Endothelial cell of umbilical vein (primary cell): ENCODE measurements around the gene TP73. TPM values are rescaled to one million over a fixed set of nuclear protein-coding genes. Genes with fewer than 3 reads are reported as not detected.

ENCODE experiments used
- BruUV-seq: library from RNA; stranded (reverse); fragments of 400-500 nt; replicated peaks from 2 replicates; lab custom pipeline; 2021; lab: Mats Ljungman, UMichigan
- CTCF ChIA-PET: fragments of 300-600, 350-600 bp; sonication (Branson Sonifier 250); formaldehyde crosslinking; loops from one replicate; lab custom pipeline; 2021; ENCODE audit warnings: antibody characterized with exemption, inconsistent platforms; lab: Charles Lee
- POLR2A ChIA-PET: fragments of 300-600, 350-600 bp; sonication (Branson Sonifier 250); formaldehyde crosslinking; loops from one replicate; lab custom pipeline; 2021; ENCODE audit warnings: antibody characterized with exemption, inconsistent platforms; lab: Charles Lee
- DNase-seq: peaks from one replicate; pipeline ENCODE4 v3.0.0-alpha.2; 2011; ENCODE audit warnings: low read depth, low spot score
- FAIRE-seq: peaks from 2 replicates; lab custom pipeline; 2011; peaks lifted over from hg19 to GRCh38; lab: Jason Lieb, UNC
- H2AFZ ChIP-seq: 2 replicates; pipeline ENCODE4 v1.6.0; 2012; ENCODE audit warnings: low read depth, low read length, control low read depth, inconsistent platforms
- H3K27ac ChIP-seq: 2 replicates; pipeline ENCODE4 v1.5.1; 2011; ENCODE audit warnings: low read depth, mild to moderate bottlenecking, control low read depth, low read length, moderate library complexity; ENCODE audit not compliant: insufficient read depth
- H3K27me3 ChIP-seq, 2 experiments: 2 replicates each; pipeline versions ENCODE4 v1.6.0 to v1.6.1; 2011; ENCODE audit warnings: low read length in 2 of 2, mixed read lengths in 1 of 2; ENCODE audit not compliant: control insufficient read depth in 2 of 2, insufficient read depth in 2 of 2
- H3K36me3 ChIP-seq, 2 experiments: 2 replicates in 1 of 2; 3 replicates in 1 of 2; pipeline ENCODE4 v1.5.1; 2011; ENCODE audit warnings: low read length in 2 of 2, mild to moderate bottlenecking in 1 of 2, moderate library complexity in 1 of 2; ENCODE audit not compliant: control insufficient read depth in 2 of 2, insufficient read depth in 2 of 2; ENCODE audit errors: extremely low read depth in 1 of 2
- H3K4me1 ChIP-seq: 3 replicates; pipeline ENCODE4 v1.5.1; 2011; ENCODE audit warnings: mild to moderate bottlenecking, low read length; ENCODE audit not compliant: control insufficient read depth, insufficient read depth; ENCODE audit errors: extremely low read depth
- H3K4me2 ChIP-seq: 2 replicates; pipeline ENCODE4 v1.6.1; 2011; ENCODE audit warnings: low read length, control low read depth, mixed read lengths; ENCODE audit not compliant: insufficient read depth
- H3K4me3 ChIP-seq, 3 experiments: fragments of 200-600 bp in 1 of 3; sonication (generic), shearing (Covaris generic) in 1 of 3; replicated peaks in 1 of 3; 2 replicates each; pipeline ENCODE4 v1.5.1; 2011 to 2016; ENCODE audit warnings: control low read depth in 3 of 3, low read length in 3 of 3, mild to moderate bottlenecking in 2 of 3, inconsistent platforms in 1 of 3, low read depth in 1 of 3, moderate library complexity in 1 of 3; ENCODE audit not compliant: insufficient read depth in 1 of 3
- H3K79me2 ChIP-seq: 2 replicates; pipeline ENCODE4 v1.6.0; 2012; ENCODE audit warnings: low read length, inconsistent platforms; ENCODE audit not compliant: control insufficient read depth, insufficient read depth
- H3K9ac ChIP-seq: replicated peaks from 2 replicates; pipeline ENCODE3; 2011; ENCODE audit warnings: low read length, control low read depth; ENCODE audit not compliant: insufficient read depth; ENCODE audit errors: extremely low read depth
- H3K9me1 ChIP-seq: replicated peaks from 3 replicates; pipeline ENCODE4 v1.6.0; 2011; ENCODE audit warnings: mild to moderate bottlenecking, low read length; ENCODE audit not compliant: control insufficient read depth, insufficient read depth; ENCODE audit errors: extremely low read depth
- H3K9me3 ChIP-seq: replicated peaks from 2 replicates; pipeline ENCODE4 v1.5.1; 2012; ENCODE audit warnings: low read length, inconsistent platforms; ENCODE audit not compliant: control insufficient read depth, insufficient read depth
- H4K20me1 ChIP-seq: replicated peaks from 2 replicates; pipeline ENCODE3; 2011; ENCODE audit warnings: mild to moderate bottlenecking, low read length; ENCODE audit not compliant: control insufficient read depth, insufficient read depth; ENCODE audit errors: extremely low read depth
- EZH2 ChIP-seq: IDR thresholded peaks from 2 replicates; pipeline ENCODE4 v1.6.1; 2012; ENCODE audit warnings: borderline replicate concordance, low read depth, mild to moderate bottlenecking, moderate library complexity, low read length, inconsistent platforms; ENCODE audit not compliant: severe bottlenecking
- FOS ChIP-seq: IDR thresholded peaks from 2 replicates; pipeline ENCODE4 v1.6.1; 2011; ENCODE audit warnings: mild to moderate bottlenecking, low read length, moderate library complexity, borderline replicate concordance; ENCODE audit not compliant: insufficient read depth
- GATA2 ChIP-seq: IDR thresholded peaks from 2 replicates; pipeline ENCODE4 v1.7.0; 2011; ENCODE audit warnings: low read depth, mild to moderate bottlenecking, moderate library complexity, mixed read lengths, low read length; ENCODE audit not compliant: insufficient read length, insufficient read depth
- JUN ChIP-seq: IDR thresholded peaks from 2 replicates; pipeline ENCODE4 v1.6.1; 2011; ENCODE audit warnings: borderline replicate concordance, low read depth; ENCODE audit not compliant: insufficient read length, insufficient read depth
- MYC ChIP-seq: IDR thresholded peaks from one replicate; pipeline ENCODE4 v1.6.1; 2011; ENCODE audit warnings: mild to moderate bottlenecking, low read depth, low read length
- POLR2A ChIP-seq: IDR thresholded peaks from 2 replicates; pipeline ENCODE4 v1.6.1; 2012; ENCODE audit warnings: low read depth, mild to moderate bottlenecking, control low read depth, low read length
- POLR2AphosphoS5 ChIP-seq: IDR thresholded peaks from 2 replicates; pipeline ENCODE4 v1.6.1; 2012; ENCODE audit warnings: low read depth, mild to moderate bottlenecking, control low read depth, low read length, moderate library complexity; ENCODE audit not compliant: insufficient read depth
- dilution Hi-C: fragments of 300-500 bp; cut with MboI; formaldehyde crosslinking; loops from one replicate; pipeline ENCODE4 v1.15.0; 2019; ENCODE audit warnings: low sequenced_read_pairs; ENCODE audit not compliant: extremely low pct_ligation_motif_present
- intact Hi-C: fragments of 100-400 bp; cut with micrococcal nuclease; formaldehyde crosslinking; loops from one replicate; pipeline ENCODE4 v1.10.0; 2022
- polyA plus RNA-seq, 4 experiments: library from polyadenylated mRNA; depleted of rRNA in 3 of 4; stranded (reverse) in 3 of 4; unstranded in 1 of 4; fragments of >200 nt; gene quantifications; 2 replicates each; pipeline versions ENCODE4 v1.2.1 to v1.2.3, GENCODE V29; 2011 to 2012; ENCODE audit warnings: missing spikeins in 1 of 4
- total RNA-seq: library from RNA; stranded (reverse); gene quantifications from 2 replicates; pipeline ENCODE4 v1.2.3, GENCODE V29; 2021
- TF ChIP-seq, protein P1 (sequence below): IDR thresholded peaks from 2 replicates; pipeline ENCODE4 v1.6.1; 2011; ENCODE audit not compliant: insufficient read depth, insufficient read length
- TF ChIP-seq, protein P2 (sequence below), 2 donors: IDR thresholded peaks; 1 replicate in 1 of 2; 2 replicates in 1 of 2; pipeline ENCODE4 v1.5.1; 2011; ENCODE audit warnings: low read length in 2 of 2, mild to moderate bottlenecking in 2 of 2, moderate library complexity in 2 of 2, control low read depth in 1 of 2, inconsistent platforms in 1 of 2, low read depth in 1 of 2; ENCODE audit not compliant: insufficient read depth in 1 of 2; ENCODE audit errors: extremely low read depth in 1 of 2

TP73 gene
- total and polyA plus RNA-seq, 2 donors (not counting 3 experiments of a cell fraction or from before 2014, with no cell fraction given): 0.03 to 0.15 TPM

DNA sequence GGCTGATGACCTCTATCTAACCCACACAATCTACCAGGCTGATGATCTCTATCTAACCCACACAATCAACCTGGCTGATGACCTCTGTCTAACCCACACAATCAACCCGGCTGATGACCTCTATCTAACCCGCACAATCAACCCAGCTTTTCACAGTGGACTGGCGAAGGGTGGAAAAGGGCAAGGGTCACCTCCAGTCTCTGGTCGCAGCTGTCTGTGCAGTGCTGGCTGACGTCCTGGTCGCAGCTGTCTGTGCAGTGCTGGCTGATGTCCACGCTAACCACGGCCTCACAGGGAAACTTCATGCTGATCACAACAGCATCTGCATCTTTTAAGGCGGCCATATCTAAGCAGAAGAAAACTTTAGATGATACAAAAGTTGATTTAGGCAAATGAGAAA is 87.7 kb downstream of the TP73 start:
- intact Hi-C loops: no loop called here
- dilution Hi-C loops: no loop called here
- no peak overlapping the region for H3K4me3 ChIP-seq
- H3K9me3 ChIP-seq: no peaks in the 10 kb centered on the region
- no TSS peak for BruUV-seq
- H3K9ac ChIP-seq: no peak overlapping the region
- FAIRE-seq (no peak), DNase-seq (no peak)
- H3K4me2 ChIP-seq: no peak overlapping the region
- no peaks in the 10 kb centered on the region for H3K79me2 ChIP-seq
- H3K4me1 ChIP-seq: no peaks in the 10 kb centered on the region
- no peaks in the 10 kb centered on the region for H3K9me1 ChIP-seq
- H4K20me1 ChIP-seq: no peaks in the 10 kb centered on the region
- TF ChIP-seq POLR2AphosphoS5: no peak
- no peak for TF ChIP-seq GATA2
- no peak for TF ChIP-seq JUN
- no peak for TF ChIP-seq FOS
- no peak for TF ChIP-seq MYC
- TF ChIP-seq, protein P1, sequence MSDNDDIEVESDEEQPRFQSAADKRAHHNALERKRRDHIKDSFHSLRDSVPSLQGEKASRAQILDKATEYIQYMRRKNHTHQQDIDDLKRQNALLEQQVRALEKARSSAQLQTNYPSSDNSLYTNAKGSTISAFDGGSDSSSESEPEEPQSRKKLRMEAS: no peak
- TF ChIP-seq, protein P2, sequence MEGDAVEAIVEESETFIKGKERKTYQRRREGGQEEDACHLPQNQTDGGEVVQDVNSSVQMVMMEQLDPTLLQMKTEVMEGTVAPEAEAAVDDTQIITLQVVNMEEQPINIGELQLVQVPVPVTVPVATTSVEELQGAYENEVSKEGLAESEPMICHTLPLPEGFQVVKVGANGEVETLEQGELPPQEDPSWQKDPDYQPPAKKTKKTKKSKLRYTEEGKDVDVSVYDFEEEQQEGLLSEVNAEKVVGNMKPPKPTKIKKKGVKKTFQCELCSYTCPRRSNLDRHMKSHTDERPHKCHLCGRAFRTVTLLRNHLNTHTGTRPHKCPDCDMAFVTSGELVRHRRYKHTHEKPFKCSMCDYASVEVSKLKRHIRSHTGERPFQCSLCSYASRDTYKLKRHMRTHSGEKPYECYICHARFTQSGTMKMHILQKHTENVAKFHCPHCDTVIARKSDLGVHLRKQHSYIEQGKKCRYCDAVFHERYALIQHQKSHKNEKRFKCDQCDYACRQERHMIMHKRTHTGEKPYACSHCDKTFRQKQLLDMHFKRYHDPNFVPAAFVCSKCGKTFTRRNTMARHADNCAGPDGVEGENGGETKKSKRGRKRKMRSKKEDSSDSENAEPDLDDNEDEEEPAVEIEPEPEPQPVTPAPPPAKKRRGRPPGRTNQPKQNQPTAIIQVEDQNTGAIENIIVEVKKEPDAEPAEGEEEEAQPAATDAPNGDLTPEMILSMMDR (IDR thresholded peaks at IDR 0.05; ENCODE audit: extremely low read depth in 1 of 2, insufficient read depth in 1 of 2, low read depth in 1 of 2, low read length in 2 of 2): no peak
- no peak for TF ChIP-seq EZH2
- no peak for TF ChIP-seq POLR2A
- H3K27me3 ChIP-seq: no peaks in the 10 kb centered on the region
- H3K36me3 ChIP-seq: peaks cover 4 to 28% of the 10 kb centered on the region in 2 experiments
- no peak overlapping the region for H3K27ac ChIP-seq
- CTCF ChIA-PET: no interaction called here
- POLR2A ChIA-PET: no interaction called here
- no peak overlapping the region for H2AFZ ChIP-seq
